BLaER1 treated with 17β-estradiol and CSF1 and Interleukin-3, amounts not matched to agents 10 nM and 100 nM (cell line): ENCODE results near the gene LRRC27.

Experiments used
- H3K27ac ChIP-seq, 11 experiments: shearing (Covaris generic); formaldehyde crosslinking; 2 replicates each; pipeline ENCODE4 v1.8.1; 2022
- H3K27me3 ChIP-seq, 11 experiments: shearing (Covaris generic); formaldehyde crosslinking; 2 replicates each; pipeline ENCODE4 v1.8.1; 2022
- H3K36me3 ChIP-seq, 11 experiments: shearing (Covaris generic); formaldehyde crosslinking; 2 replicates each; pipeline ENCODE4 v1.8.1; 2022
- H3K4me1 ChIP-seq, 10 experiments: shearing (Covaris generic); formaldehyde crosslinking; 2 replicates each; pipeline ENCODE4 v1.8.1; 2022
- H3K4me2 ChIP-seq, 11 experiments: shearing (Covaris generic); formaldehyde crosslinking; 2 replicates each; pipeline ENCODE4 v1.8.1; 2022
- H3K4me3 ChIP-seq, 10 experiments: shearing (Covaris generic); formaldehyde crosslinking; 2 replicates each; pipeline ENCODE4 v1.8.1; 2022
- H3K9ac ChIP-seq, 11 experiments: shearing (Covaris generic); formaldehyde crosslinking; 2 replicates each; pipeline ENCODE4 v1.8.1; 2022
- H3K9me3 ChIP-seq, 11 experiments: shearing (Covaris generic); formaldehyde crosslinking; replicated peaks in 1 of 11; 2 replicates each; pipeline ENCODE4 v1.8.1; 2022
- H4K20me1 ChIP-seq, 11 experiments: shearing (Covaris generic); formaldehyde crosslinking; 2 replicates each; pipeline ENCODE4 v1.8.1; 2022
- Cebpa-rat ChIP-seq, 11 experiments: shearing (Covaris generic); IDR thresholded peaks; 2 replicates each; pipeline ENCODE4 v1.8.1; 2022

LRRC27 gene

GRCh38 chr10:132389433-132390169, 57.6 kb downstream of the LRRC27 start:
- H3K4me2 ChIP-seq = peak overlapping the region in 10 of 11 experiments; percentile 26 to 77 (median 68); a peak in 20 of 22 replicates
- no peak for TF ChIP-seq Cebpa-rat (IDR thresholded peaks at IDR 0.05)

GRCh38 chr10:132390170-132390920, 58.4 kb downstream of the LRRC27 start:
- Histone ChIP-seq H3K4me3 (no peak overlapping the region), H3K9ac (0 out of 22 replicates have a peak overlapping the region, but pooled peaks of 1 of the 11 experiments have one; percentile 18), H3K36me3 (no peaks in the 10 kb centered on the region), H3K27ac (no peak overlapping the region), H3K4me2 (peak overlapping the region in 9 of 11 experiments; percentile 44 to 77 (median 70); a peak in 18 of 22 replicates), H3K4me1 (peaks cover 51 to 77% (median 71%) of the 10 kb centered on the region in 10 experiments), H4K20me1 (peaks cover 0 to 54% (median 17%) of the 10 kb centered on the region in 11 experiments; a peak in 13 of 22 replicates), H3K9me3 (no peaks in the 10 kb centered on the region), H3K27me3 (peaks cover 0 to 24% (median 15%) of the 10 kb centered on the region in 11 experiments; a peak in 13 of 22 replicates)
- TF ChIP-seq Cebpa-rat (IDR thresholded peaks at IDR 0.05) = peak in 1 of 11 experiments; percentile 61; a peak in 2 of 22 replicates

More at GRCh38 chr10:132389433-132390169, 57.6 kb downstream of the LRRC27 start:
- peaks cover 51 to 77% (median 71%) of the 10 kb centered on the region in 10 experiments for H3K4me1 ChIP-seq
- H3K36me3 ChIP-seq = no peaks in the 10 kb centered on the region
- H3K27ac ChIP-seq = no peak overlapping the region
- H3K9ac ChIP-seq = peak overlapping the region in 1 of 11 experiments; percentile 18; a peak in 1 of 22 replicates
- H3K4me3 ChIP-seq = no peak overlapping the region
- H3K27me3 ChIP-seq = peaks cover 0 to 26% (median 11%) of the 10 kb centered on the region in 11 experiments; a peak in 15 of 22 replicates
- H3K9me3 ChIP-seq = no peaks in the 10 kb centered on the region
- H4K20me1 ChIP-seq = peaks cover 0 to 47% (median 12%) of the 10 kb centered on the region in 11 experiments; a peak in 10 of 22 replicates

DNA sequence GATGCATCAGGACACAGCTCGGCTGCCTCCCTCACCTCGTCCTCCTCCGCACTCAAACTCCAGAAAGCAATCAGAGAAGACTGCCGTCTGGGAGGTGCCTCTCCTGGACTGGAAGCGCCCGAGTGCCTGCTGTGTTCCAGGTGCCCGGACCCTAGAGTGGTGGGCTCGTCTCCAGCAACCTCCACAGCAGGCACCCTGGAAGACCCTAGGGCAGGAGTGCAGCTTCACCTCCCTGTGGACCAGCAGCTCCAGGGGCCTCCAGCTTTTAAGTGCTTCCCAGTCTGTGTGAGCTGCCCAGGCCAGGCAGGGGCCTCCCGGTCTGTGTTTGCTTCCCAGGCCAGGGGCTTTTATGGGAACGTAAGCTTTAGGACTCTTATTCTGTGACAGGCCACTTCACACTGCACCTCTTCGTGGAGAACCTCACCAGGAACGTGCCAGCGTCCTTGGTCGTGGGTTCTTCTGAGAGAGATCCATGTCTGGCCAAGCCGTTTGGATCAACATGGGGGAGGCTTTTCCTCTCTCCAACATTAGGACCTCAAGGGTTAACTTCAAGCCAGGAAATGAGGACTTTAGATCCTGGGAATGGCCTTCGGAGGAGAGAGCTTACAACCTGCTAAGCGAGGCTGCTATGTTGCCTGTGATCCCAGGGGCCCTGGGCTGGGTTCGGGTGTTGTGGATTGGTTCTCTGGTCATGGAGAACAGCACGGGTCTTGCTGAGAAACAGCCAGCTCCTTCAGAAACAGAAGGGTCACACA, 59.1 kb downstream of the LRRC27 start:
- Histone ChIP-seq H3K9me3 (no peaks in the 10 kb centered on the region), H3K4me1 (peaks cover 51 to 77% (median 71%) of the 10 kb centered on the region in 10 experiments), H3K9ac (no peak overlapping the region), H3K27me3 (peaks cover 0 to 31% (median 15%) of the 10 kb centered on the region in 11 experiments; a peak in 15 of 22 replicates), H4K20me1 (peaks cover 0 to 55% (median 18%) of the 10 kb centered on the region in 11 experiments; a peak in 13 of 22 replicates), H3K27ac (no peak overlapping the region), H3K4me3 (no peak overlapping the region), H3K36me3 (no peaks in the 10 kb centered on the region), H3K4me2 (peak overlapping the region in 6 of 11 experiments; percentile 3 to 77 (median 66); a peak in 5 of 22 replicates)
- TF ChIP-seq Cebpa-rat (IDR thresholded peaks at IDR 0.05) = no peak

GRCh38 chr10:132391676-132392020, 59.7 kb downstream of the LRRC27 start:
- H3K9ac ChIP-seq = no peak overlapping the region
- H4K20me1 ChIP-seq = peaks cover 0 to 52% (median 18%) of the 10 kb centered on the region in 11 experiments; a peak in 12 of 22 replicates
- peaks cover 47 to 74% (median 69%) of the 10 kb centered on the region in 10 experiments for H3K4me1 ChIP-seq
- no peak for TF ChIP-seq Cebpa-rat (IDR thresholded peaks at IDR 0.05)
- no peak overlapping the region for H3K27ac ChIP-seq
- no peaks in the 10 kb centered on the region for H3K36me3 ChIP-seq
- peaks cover 0 to 33% (median 15%) of the 10 kb centered on the region in 11 experiments; a peak in 15 of 22 replicates for H3K27me3 ChIP-seq
- H3K4me3 ChIP-seq = no peak overlapping the region
- H3K9me3 ChIP-seq = no peaks in the 10 kb centered on the region
- no peak overlapping the region for H3K4me2 ChIP-seq

DNA sequence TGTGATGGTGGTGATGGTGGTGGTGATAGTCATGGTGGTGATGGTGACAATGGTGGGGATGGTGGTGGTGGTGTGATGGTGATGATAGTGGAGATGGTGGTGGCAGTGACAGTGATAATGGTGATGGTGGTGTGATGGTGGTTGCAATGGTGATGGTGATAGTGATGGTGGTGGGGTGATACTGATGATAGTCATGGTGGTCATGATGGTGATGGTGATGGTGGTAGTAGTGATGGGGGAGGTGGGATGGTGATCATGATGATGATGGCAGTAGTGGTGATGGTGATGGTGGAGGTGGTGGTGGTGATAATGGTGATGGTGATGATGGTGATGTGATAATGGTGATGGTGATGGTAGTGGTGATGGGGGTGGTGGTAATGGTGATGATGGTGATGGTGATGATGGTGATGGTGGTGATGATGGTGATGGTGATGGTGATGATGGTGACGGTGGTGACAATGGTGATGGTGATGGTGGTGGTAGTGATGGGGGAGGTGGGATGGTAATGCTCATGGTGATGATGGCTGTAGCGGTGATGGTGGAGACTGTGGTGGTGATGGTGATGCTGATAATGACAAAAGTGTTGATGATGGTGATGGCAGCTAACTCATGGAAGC, 60.3 kb downstream of the LRRC27 start:
- Histone ChIP-seq H3K4me2 (peak overlapping the region in 3 of 11 experiments; percentile 85 to 97 (median 93); a peak in 1 of 22 replicates), H3K4me1 (peaks cover 41 to 68% (median 63%) of the 10 kb centered on the region in 10 experiments), H3K9ac (no peak overlapping the region), H3K27ac (no peak overlapping the region), H4K20me1 (peaks cover 0 to 45% (median 18%) of the 10 kb centered on the region in 11 experiments; a peak in 12 of 22 replicates), H3K9me3 (no peaks in the 10 kb centered on the region), H3K27me3 (peaks cover 0 to 33% (median 15%) of the 10 kb centered on the region in 11 experiments; a peak in 15 of 22 replicates), H3K36me3 (no peaks in the 10 kb centered on the region), H3K4me3 (no peak overlapping the region)
- no peak for TF ChIP-seq Cebpa-rat (IDR thresholded peaks at IDR 0.05)

GRCh38 chr10:132392811-132393694, 61.1 kb downstream of the LRRC27 start:
- H3K4me2 ChIP-seq = peak overlapping the region; percentile 85 to 100 (median 97)
- peaks cover 39 to 68% (median 62%) of the 10 kb centered on the region in 10 experiments for H3K4me1 ChIP-seq
- no peak for TF ChIP-seq Cebpa-rat (IDR thresholded peaks at IDR 0.05)
- H3K27ac ChIP-seq = no peak overlapping the region
- H3K27me3 ChIP-seq = peaks cover 0 to 33% (median 15%) of the 10 kb centered on the region in 11 experiments; a peak in 15 of 22 replicates
- no peaks in the 10 kb centered on the region for H3K36me3 ChIP-seq
- no peak overlapping the region for H3K4me3 ChIP-seq
- H3K9ac ChIP-seq = no peak overlapping the region; a peak in 2 of 22 replicates
- H4K20me1 ChIP-seq = peaks cover 0 to 45% (median 21%) of the 10 kb centered on the region in 11 experiments; a peak in 13 of 22 replicates
- no peaks in the 10 kb centered on the region for H3K9me3 ChIP-seq

GRCh38 chr10:132393695-132394181, 61.7 kb downstream of the LRRC27 start:
- Histone ChIP-seq H3K36me3 (no peaks in the 10 kb centered on the region), H3K4me1 (peaks cover 46 to 75% (median 69%) of the 10 kb centered on the region in 10 experiments), H3K9ac (peak overlapping the region in 5 of 11 experiments; percentile 2 to 37 (median 28); a peak in 4 of 22 replicates), H4K20me1 (peaks cover 0 to 52% (median 28%) of the 10 kb centered on the region in 11 experiments; a peak in 16 of 22 replicates), H3K27ac (no peak overlapping the region), H3K27me3 (peaks cover 0 to 33% (median 15%) of the 10 kb centered on the region in 11 experiments; a peak in 15 of 22 replicates), H3K4me3 (no peak overlapping the region; a peak in 1 of 20 replicates), H3K4me2 (peak overlapping the region; percentile 85 to 100 (median 97)), H3K9me3 (no peaks in the 10 kb centered on the region)
- TF ChIP-seq Cebpa-rat (IDR thresholded peaks at IDR 0.05) = no peak
